GM12864 (cell line): ENCODE results near the gene C6orf118.

Experiments
- DNase-seq: peaks from one replicate; pipeline ENCODE4 v3.0.0-alpha.2; 2011; ENCODE audit warnings: low read depth
- H3K4me3 ChIP-seq: 2 replicates; pipeline ENCODE4 v1.5.1; 2011; ENCODE audit warnings: mild to moderate bottlenecking, low read depth, low read length, control low read depth
- CTCF ChIP-seq: IDR thresholded peaks from 2 replicates; pipeline ENCODE4 v1.5.1; 2011; ENCODE audit warnings: low read depth, mild to moderate bottlenecking, moderate library complexity, low read length, control low read depth, inconsistent platforms; ENCODE audit errors: missing control alignments

C6orf118 gene

GRCh38 chr6:165245701-165246100 lies 63.7 kb downstream of the C6orf118 start:
- no peak for TF ChIP-seq CTCF
- no peak overlapping the region for H3K4me3 ChIP-seq
- DNase-seq: no peak

- DNase-seq: no peak
- TF ChIP-seq CTCF: no peak
- H3K4me3 ChIP-seq: no peak overlapping the region
Measured at GRCh38 chr6:165245287-165245686, 64.1 kb downstream of the C6orf118 start.

GRCh38 chr6:165244524-165245247 lies 64.7 kb downstream of the C6orf118 start:
- no peak overlapping the region for H3K4me3 ChIP-seq
- no peak for DNase-seq
- no peak for TF ChIP-seq CTCF

DNA sequence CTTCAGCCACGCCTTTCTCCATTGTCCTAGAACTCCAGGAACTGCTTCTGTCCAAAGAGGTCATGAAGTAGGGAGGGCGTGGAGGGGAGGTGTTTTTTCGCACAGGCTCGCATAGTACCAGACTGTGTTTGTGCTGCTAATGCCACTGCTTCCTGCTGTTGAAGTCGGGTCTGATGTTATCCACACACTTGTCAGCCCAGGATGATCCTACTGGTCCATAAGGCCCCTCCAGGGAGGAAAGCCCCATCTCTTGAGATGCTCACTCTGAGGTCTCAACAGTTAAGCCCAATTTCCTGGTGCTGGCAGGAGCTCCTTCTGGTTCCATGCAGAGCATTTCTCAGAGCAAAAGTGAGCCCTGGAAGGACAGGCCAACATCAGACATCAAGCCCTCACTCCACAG lies 65.6 kb downstream of the C6orf118 start:
- no peak for TF ChIP-seq CTCF
- H3K4me3 ChIP-seq: no peak overlapping the region
- no peak for DNase-seq

GRCh38 chr6:165236326-165236725 lies 73.1 kb downstream of the C6orf118 start:
- TF ChIP-seq CTCF: no peak
- no peak for DNase-seq
- H3K4me3 ChIP-seq: no peak overlapping the region

DNA sequence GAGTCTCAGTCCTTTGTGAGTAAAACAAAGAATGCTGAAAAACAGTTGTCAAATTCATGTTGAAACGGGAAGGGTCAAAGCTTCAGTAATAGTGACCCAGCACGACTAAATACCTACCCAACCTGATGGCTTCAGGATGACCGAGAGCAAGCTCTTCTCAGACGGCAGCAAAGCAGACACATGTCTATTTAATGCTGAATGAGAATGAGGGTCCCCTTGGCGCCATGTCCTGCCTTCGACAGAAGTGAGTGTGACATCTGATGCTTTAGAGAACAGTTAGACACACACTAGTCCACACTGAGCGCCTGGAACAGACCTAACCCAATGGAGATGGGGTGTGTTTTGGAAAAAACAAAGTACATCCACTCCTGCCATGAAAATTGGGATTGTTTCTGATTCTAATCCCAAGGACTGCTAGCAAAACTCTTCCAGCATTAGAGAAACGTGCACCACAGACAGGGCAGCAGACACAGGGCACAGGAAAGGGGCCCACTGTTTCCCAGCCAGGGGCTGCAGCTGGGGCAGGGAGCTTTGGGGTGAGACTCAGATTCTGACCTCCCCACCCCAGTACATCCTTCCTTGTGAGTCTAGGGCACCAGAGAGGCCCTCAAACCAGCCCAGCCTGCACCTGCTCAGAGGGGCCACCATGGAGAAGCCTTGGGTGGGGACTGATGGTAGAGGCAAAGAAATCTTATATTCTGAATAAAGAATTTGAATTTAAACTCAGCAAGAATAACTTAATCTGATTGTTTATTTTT lies 76.5 kb downstream of the C6orf118 start:
- DNase-seq: no peak
- H3K4me3 ChIP-seq: no peak overlapping the region
- TF ChIP-seq CTCF: no peak
